Kidney (tissue), 22 donors: Measurements from ENCODE around the gene SERINC5. TPM values are rescaled to one million over a fixed set of nuclear protein-coding genes. Genes with fewer than 3 reads are reported as not detected.
"Not testable (repeated sequence)": the region's sequence is repeated elsewhere in the genome, so short reads cannot be mapped to it uniquely, and the experiment has no call there.

Experiments
- DNase-seq, 5 donors: peaks; one replicate each; pipeline ENCODE4 v3.0.0-alpha.2; 2013 to 2020
- FAIRE-seq: peaks from 2 replicates; lab custom pipeline; 2012; peaks lifted over from hg19 to GRCh38; lab: Jason Lieb, UNC
- H3K27ac ChIP-seq, 2 donors: one replicate each; pipeline ENCODE4 v1.7.0; 2013; ENCODE audit warnings: low read depth in 2 of 2, low read length in 2 of 2, inconsistent platforms in 1 of 2
- H3K27me3 ChIP-seq: one replicate; pipeline ENCODE4 v1.7.1; 2013; ENCODE audit warnings: low read length, inconsistent platforms; ENCODE audit not compliant: control insufficient read depth, insufficient read depth
- H3K36me3 ChIP-seq, 3 donors: one replicate each; pipeline versions ENCODE4 v1.7.0 to v1.7.1; 2013; ENCODE audit warnings: low read length in 3 of 3, control low read depth in 1 of 3, inconsistent platforms in 1 of 3; ENCODE audit not compliant: insufficient read depth in 3 of 3, control insufficient read depth in 2 of 3
- H3K4me1 ChIP-seq, 3 donors: one replicate each; pipeline versions ENCODE4 v1.7.0 to v1.7.1; 2013; ENCODE audit warnings: low read length in 3 of 3, inconsistent platforms in 1 of 3, low read depth in 1 of 3; ENCODE audit not compliant: control insufficient read depth in 2 of 3, insufficient read depth in 2 of 3
- H3K4me3 ChIP-seq, 3 donors: one replicate each; pipeline versions ENCODE4 v1.7.0 to v1.8.1; 2013; ENCODE audit warnings: low read length in 3 of 3, control low read depth in 1 of 3, inconsistent platforms in 1 of 3
- H3K9ac ChIP-seq, 3 donors: one replicate each; pipeline versions ENCODE4 v1.7.0 to v1.7.1; 2013; ENCODE audit warnings: low read length in 3 of 3, control low read depth in 1 of 3, inconsistent platforms in 1 of 3
- H3K9me3 ChIP-seq, 3 donors: one replicate each; pipeline versions ENCODE4 v1.7.0 to v1.7.1; 2013; ENCODE audit warnings: low read length in 3 of 3, control low read depth in 1 of 3, inconsistent platforms in 1 of 3; ENCODE audit not compliant: control insufficient read depth in 2 of 3, insufficient read depth in 1 of 3
- intact Hi-C: fragments of 100-400 bp; cut with DNase I; formaldehyde crosslinking; loops from one replicate; pipeline ENCODE4 v1.11.1; 2022
- long read RNA-seq, 10 donors: library from polyadenylated mRNA in 1 of 10; unstranded in 1 of 10; transcript quantifications; one replicate each; pipeline ENCODE4 v2.0.0 and lab custom pipeline, GENCODE V29; 2021 to 2026
- polyA plus RNA-seq: library from polyadenylated mRNA; stranded (reverse); fragments of 350-450 nt; fragmentation: Illumina TruSeq; extraction: RNeasy Lipid Tissue Mini Kit (QIAGEN cat#74804); gene quantifications from one replicate; pipeline ENCODE4 v1.2.3, GENCODE V29; 2014; ENCODE audit warnings: low read depth, low replicate concordance; ENCODE audit not compliant: insufficient read depth
- total RNA-seq: library from RNA; stranded (reverse); fragmentation: NEBNext Ultra II Directional; extraction: Animal tissue kit (Norgen Biotek cat#: 25700); gene quantifications from one replicate; pipeline ENCODE4 v1.2.1, GENCODE V29; 2021
- TF ChIP-seq, protein P1 (sequence below): IDR thresholded peaks from 3 replicates; pipeline ENCODE4 v1.5.1; 2012; ENCODE audit warnings: mild to moderate bottlenecking, moderate library complexity, borderline replicate concordance; ENCODE audit not compliant: insufficient read depth; ENCODE audit errors: extremely low read depth
- donor health status: control.
- donor health status: control.
- donor health status: control.
- donor health status: control.
- donor health status: control.
- donor health status: DM: yes; HTN: yes; CAD: no.
- donor health status: Normal renal cell carcinoma (clear cell type).

SERINC5 gene
- total RNA-seq, result 23.8 TPM
- polyA plus RNA-seq, result 3.9 TPM
- long read RNA-seq, donor 1, full-length matches to known transcripts, result 8 of 8 reads
- long read RNA-seq, donor 1, partial matches to known transcripts, result 0 of 8 reads
- long read RNA-seq, donor 1, other reads (novel, unspliced or antisense), result 0 of 8 reads
- long read RNA-seq, donor 2, full-length matches to known transcripts, result 12 of 12 reads
- long read RNA-seq, donor 2, partial matches to known transcripts, result 0 of 12 reads
- long read RNA-seq, donor 2, other reads (novel, unspliced or antisense), result 0 of 12 reads
- long read RNA-seq, donor 3, full-length matches to known transcripts, result 11 of 11 reads
- long read RNA-seq, donor 3, partial matches to known transcripts, result 0 of 11 reads
- long read RNA-seq, donor 3, other reads (novel, unspliced or antisense), result 0 of 11 reads
- long read RNA-seq, donor 4, full-length matches to known transcripts, result 10 of 10 reads
- long read RNA-seq, donor 4, partial matches to known transcripts, result 0 of 10 reads
- long read RNA-seq, donor 4, other reads (novel, unspliced or antisense), result 0 of 10 reads
- long read RNA-seq, donor 5, result 0 reads
- long read RNA-seq, donor 6, full-length matches to known transcripts, result 1 of 1 reads
- long read RNA-seq, donor 6, partial matches to known transcripts, result 0 of 1 reads
- long read RNA-seq, donor 6, other reads (novel, unspliced or antisense), result 0 of 1 reads
- long read RNA-seq, donor 7, partial matches to known transcripts, result 2 of 8 reads
- long read RNA-seq, donor 7, other reads (novel, unspliced or antisense), result 6 of 8 reads
- long read RNA-seq, donor 8, full-length matches to known transcripts, result 10 of 10 reads
- long read RNA-seq, donor 8, partial matches to known transcripts, result 0 of 10 reads
- long read RNA-seq, donor 8, other reads (novel, unspliced or antisense), result 0 of 10 reads
- long read RNA-seq, donor 9, full-length matches to known transcripts, result 7 of 7 reads
- long read RNA-seq, donor 9, partial matches to known transcripts, result 0 of 7 reads
- long read RNA-seq, donor 9, other reads (novel, unspliced or antisense), result 0 of 7 reads
- long read RNA-seq, donor 10, full-length matches to known transcripts, result 14 of 14 reads
- long read RNA-seq, donor 10, partial matches to known transcripts, result 0 of 14 reads
- long read RNA-seq, donor 10, other reads (novel, unspliced or antisense), result 0 of 14 reads

DNA sequence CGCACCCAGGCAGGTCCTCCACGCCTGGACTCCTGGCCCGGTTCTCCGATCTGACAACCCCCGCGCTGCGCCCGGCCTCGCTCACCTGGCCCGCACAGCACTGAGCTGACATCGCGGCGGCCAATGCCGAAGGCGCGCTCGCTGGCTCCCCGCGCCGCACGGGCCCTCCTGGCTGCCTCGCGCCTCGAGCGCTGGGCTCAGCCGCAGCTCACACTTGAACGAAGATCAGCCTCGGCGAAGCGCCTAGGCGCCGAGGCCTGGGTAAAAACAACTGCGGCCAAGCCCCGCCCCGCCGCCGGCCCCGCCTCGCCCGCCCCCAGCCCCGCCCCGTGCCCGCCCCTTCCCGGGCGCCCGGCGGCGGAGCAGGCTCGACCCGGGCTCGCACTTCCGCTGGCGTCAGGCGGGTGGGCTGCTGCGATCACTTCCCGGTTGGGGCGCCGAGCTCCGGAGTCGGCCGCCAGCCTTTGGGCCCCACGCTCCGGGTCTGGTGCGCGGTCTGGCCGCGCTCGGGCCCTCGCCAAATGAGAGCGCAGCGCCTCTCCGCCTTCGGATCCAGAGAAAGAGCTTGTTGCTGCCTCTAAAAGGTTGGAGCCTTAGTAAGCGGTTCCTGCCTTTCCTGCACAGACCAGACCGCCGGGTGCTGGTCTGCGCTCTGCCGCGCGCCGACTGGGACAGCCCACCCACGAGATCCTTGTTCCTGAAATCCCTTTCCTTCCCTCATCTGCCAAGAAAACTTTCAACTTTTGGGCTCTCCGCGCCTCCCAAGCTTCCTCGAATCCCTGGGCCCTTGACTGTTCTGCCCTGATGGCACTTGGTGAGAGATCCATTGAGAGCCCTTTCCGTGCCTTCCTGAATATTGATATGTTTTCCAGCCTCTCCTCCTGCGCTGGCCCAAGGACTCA, at the start of gene SERINC5:
Gene SERINC5 (minus strand): TSS at position 238 of the 902 bp plus-strand sequence. CDS start 126 bp downstream, at position 112.
- peak within 1 kb of the TSS; percentile 83 to 93 (median 89) for H3K4me3 ChIP-seq
- no peaks in the 10 kb centered on the region for H3K27me3 ChIP-seq
- peaks cover 0 to 12% (median 9%) of the 10 kb centered on the region in 3 donors for H3K4me1 ChIP-seq
- peak within 1 kb of the TSS; percentile 75 to 98 (median 93) for H3K9ac ChIP-seq
- DNase-seq (peak; percentile 88 to 96 (median 93)), FAIRE-seq (no peak)
- intact Hi-C loops, result no loop called here
- TF ChIP-seq, protein P1, sequence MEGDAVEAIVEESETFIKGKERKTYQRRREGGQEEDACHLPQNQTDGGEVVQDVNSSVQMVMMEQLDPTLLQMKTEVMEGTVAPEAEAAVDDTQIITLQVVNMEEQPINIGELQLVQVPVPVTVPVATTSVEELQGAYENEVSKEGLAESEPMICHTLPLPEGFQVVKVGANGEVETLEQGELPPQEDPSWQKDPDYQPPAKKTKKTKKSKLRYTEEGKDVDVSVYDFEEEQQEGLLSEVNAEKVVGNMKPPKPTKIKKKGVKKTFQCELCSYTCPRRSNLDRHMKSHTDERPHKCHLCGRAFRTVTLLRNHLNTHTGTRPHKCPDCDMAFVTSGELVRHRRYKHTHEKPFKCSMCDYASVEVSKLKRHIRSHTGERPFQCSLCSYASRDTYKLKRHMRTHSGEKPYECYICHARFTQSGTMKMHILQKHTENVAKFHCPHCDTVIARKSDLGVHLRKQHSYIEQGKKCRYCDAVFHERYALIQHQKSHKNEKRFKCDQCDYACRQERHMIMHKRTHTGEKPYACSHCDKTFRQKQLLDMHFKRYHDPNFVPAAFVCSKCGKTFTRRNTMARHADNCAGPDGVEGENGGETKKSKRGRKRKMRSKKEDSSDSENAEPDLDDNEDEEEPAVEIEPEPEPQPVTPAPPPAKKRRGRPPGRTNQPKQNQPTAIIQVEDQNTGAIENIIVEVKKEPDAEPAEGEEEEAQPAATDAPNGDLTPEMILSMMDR, result no peak
- H3K36me3 ChIP-seq, result no peaks in the 10 kb centered on the region
- peak within 1 kb of the TSS; percentile 94 to 99 for H3K27ac ChIP-seq
- no peaks in the 10 kb centered on the region for H3K9me3 ChIP-seq

DNA sequence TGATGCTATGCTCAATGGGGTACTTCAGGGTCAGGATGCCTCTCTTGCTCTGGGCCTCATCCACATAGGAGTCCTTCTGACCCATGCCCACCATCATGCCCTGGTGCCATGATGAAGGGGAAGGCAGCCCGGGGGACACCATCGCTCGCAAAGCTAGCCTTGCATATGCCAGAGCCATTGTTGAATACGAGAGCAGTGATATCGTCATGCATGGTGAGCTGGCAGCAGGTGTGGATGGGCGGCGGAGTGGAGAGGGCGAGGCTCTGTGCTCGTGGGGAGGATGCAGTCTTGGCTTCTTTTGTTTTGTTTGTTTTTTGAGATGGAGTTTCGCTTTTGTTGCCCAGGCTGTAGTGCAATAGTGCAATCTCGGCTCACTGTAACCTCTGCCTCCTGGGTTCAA, 46.8 kb upstream of the SERINC5 start:
- Histone ChIP-seq H3K27ac (no peak overlapping the region), H3K4me1 (no peaks in the 10 kb centered on the region), H3K36me3 (no peaks in the 10 kb centered on the region), H3K27me3 (no peaks in the 10 kb centered on the region), H3K4me3 (no peak overlapping the region), H3K9ac (no peak overlapping the region), H3K9me3 (no peaks in the 10 kb centered on the region)
- FAIRE-seq (no peak), DNase-seq (no peak)
- TF ChIP-seq, protein P1, result no peak
- intact Hi-C loops, result no loop called here

DNA sequence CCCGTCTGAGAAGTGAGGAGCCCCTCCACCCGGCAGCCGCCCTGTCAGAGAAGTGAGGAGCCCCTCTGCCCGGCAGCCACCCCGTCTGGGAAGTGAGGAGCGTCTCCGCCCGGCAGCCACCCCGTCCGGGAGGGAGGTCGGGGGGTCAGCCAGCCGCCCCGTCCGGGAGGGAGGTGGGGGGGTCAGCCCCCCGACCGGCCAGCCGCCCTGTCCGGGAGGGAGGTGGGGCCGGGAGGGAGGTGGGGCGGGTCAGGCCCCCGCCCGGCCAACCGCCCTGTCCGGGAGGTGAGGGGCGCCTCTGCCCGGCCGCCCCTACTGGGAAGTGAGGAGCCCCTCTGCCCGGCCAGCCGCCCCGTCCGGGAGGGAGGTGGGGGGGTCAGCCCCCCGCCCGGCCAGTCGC, 45.5 kb upstream of the SERINC5 start:
- H3K9ac ChIP-seq, intact Hi-C loops, H3K36me3 ChIP-seq, H3K9me3 ChIP-seq, H3K27ac ChIP-seq, FAIRE-seq, H3K4me3 ChIP-seq, DNase-seq, H3K4me1 ChIP-seq, H3K27me3 ChIP-seq: not testable (repeated sequence)

- intact Hi-C loops, H3K36me3 ChIP-seq, DNase-seq, H3K9me3 ChIP-seq, H3K27me3 ChIP-seq, FAIRE-seq, H3K27ac ChIP-seq, H3K9ac ChIP-seq, H3K4me1 ChIP-seq, H3K4me3 ChIP-seq: not testable (repeated sequence)
Observed at GRCh38 chr5:80300796-80301195, 44.9 kb upstream of the SERINC5 start.
